GM12878 (cell line): ENCODE measurements around the gene NRM. TPM values are rescaled to one million over a fixed set of nuclear protein-coding genes. Genes with fewer than 3 reads are reported as not detected.

Source experiments
- BACH1 ChIP-seq: fragments of 450-650 bp; IDR thresholded peaks from 2 replicates; pipeline ENCODE4 v1.6.1; 2017; ENCODE audit warnings: mild to moderate bottlenecking, borderline replicate concordance
- BCLAF1 ChIP-seq: fragments of 450-650 bp; IDR thresholded peaks from 2 replicates; pipeline ENCODE4 v1.6.1; 2017; ENCODE audit warnings: antibody characterized with exemption, mild to moderate bottlenecking, moderate library complexity
- CBX3 ChIP-seq: fragments of 200-600 bp; sonication (generic); IDR thresholded peaks from 2 replicates; pipeline ENCODE4 v1.6.1; 2016; ENCODE audit warnings: low read depth, borderline replicate concordance
- EZH2 ChIP-seq: IDR thresholded peaks from 2 replicates; pipeline ENCODE4 v1.6.1; 2012; ENCODE audit warnings: low read depth, mild to moderate bottlenecking, control low read depth, inconsistent platforms, low read length, borderline replicate concordance; ENCODE audit not compliant: control insufficient read depth
- IRF4 ChIP-seq: IDR thresholded peaks from 2 replicates; pipeline ENCODE4 v1.6.1; 2011; ENCODE audit warnings: low read depth, low read length
- IRF5 ChIP-seq: fragments of 450-650 bp; IDR thresholded peaks from 2 replicates; pipeline ENCODE4 v1.6.1; 2017; ENCODE audit warnings: borderline replicate concordance
- LARP7 ChIP-seq: fragments of 450-650 bp; IDR thresholded peaks from 2 replicates; pipeline ENCODE4 v1.6.1; 2017; ENCODE audit warnings: mild to moderate bottlenecking
- RAD21 ChIP-seq: IDR thresholded peaks from 2 replicates; pipeline ENCODE4 v1.6.1; 2011; ENCODE audit warnings: mild to moderate bottlenecking, low read depth, low read length, moderate library complexity; ENCODE audit not compliant: insufficient read depth
- SMAD1 ChIP-seq: fragments of 450-650 bp; IDR thresholded peaks from 2 replicates; pipeline ENCODE4 v1.6.1; 2018; ENCODE audit warnings: mild to moderate bottlenecking, low read depth; ENCODE audit not compliant: partially characterized antibody
- SMAD5 ChIP-seq: IDR thresholded peaks from 2 replicates; pipeline ENCODE4 v1.6.1; 2016; ENCODE audit warnings: antibody characterized with exemption, low read depth
- SP1 ChIP-seq: IDR thresholded peaks from one replicate; pipeline ENCODE4 v1.6.1; 2011; ENCODE audit warnings: low read depth, low read length
- ZBTB33 ChIP-seq: fragments of 450-650 bp; IDR thresholded peaks from 2 replicates; pipeline ENCODE4 v1.6.1; 2017; ENCODE audit warnings: mild to moderate bottlenecking
- polyA plus RNA-seq, 11 experiments: library from polyadenylated mRNA; depleted of rRNA in 4 of 11; unstranded in 6 of 11; stranded (reverse) in 5 of 11; fragments of >200 nt; fragmentation: Nextera tagmentation in 4 of 11; fragmentation: Illumina TruSeq in 1 of 11; extraction: Ambion mirVana in 4 of 11; extraction: Trizol in 1 of 11; gene quantifications; 1 replicate in 1 of 11; 2 replicates in 10 of 11; pipeline versions ENCODE4 v1.2.1 to v1.2.3, GENCODE V29; 2011 to 2016; ENCODE audit warnings: inconsistent platforms in 2 of 11, missing spikeins in 2 of 11, low read depth in 1 of 11
- total RNA-seq, 4 experiments: library from RNA; depleted of rRNA in 3 of 4; stranded (reverse); fragments of >200 nt in 3 of 4; fragmentation: Illumina TruSeq in 1 of 4; extraction: Trizol in 1 of 4; gene quantifications; 2 replicates each; pipeline versions ENCODE4 v1.2.1 to v1.2.3, GENCODE V29; 2013 to 2021

NRM gene
- total and polyA plus RNA-seq, 10 of the 15 experiments (the other 5 are each of a cell fraction or from before 2014, with no cell fraction given) = 15.4 to 46.7 (median 29.0) TPM

- no peak for TF ChIP-seq BACH1
- TF ChIP-seq BCLAF1 = no peak
- TF ChIP-seq SMAD5 = no peak
- TF ChIP-seq IRF5 = no peak
- TF ChIP-seq SP1 = no peak
- TF ChIP-seq RAD21 = no peak
- no peak for TF ChIP-seq CBX3
- no peak for TF ChIP-seq SMAD1
- TF ChIP-seq ZBTB33 = no peak
- TF ChIP-seq IRF4 = no peak
- no peak for TF ChIP-seq LARP7
- TF ChIP-seq EZH2 = no peak
Measured at GRCh38 chr6:30703821-30704220, 13.0 kb upstream of the NRM start (continued).
